ENCODE measurements around the gene RPS4Y1.

DNA sequence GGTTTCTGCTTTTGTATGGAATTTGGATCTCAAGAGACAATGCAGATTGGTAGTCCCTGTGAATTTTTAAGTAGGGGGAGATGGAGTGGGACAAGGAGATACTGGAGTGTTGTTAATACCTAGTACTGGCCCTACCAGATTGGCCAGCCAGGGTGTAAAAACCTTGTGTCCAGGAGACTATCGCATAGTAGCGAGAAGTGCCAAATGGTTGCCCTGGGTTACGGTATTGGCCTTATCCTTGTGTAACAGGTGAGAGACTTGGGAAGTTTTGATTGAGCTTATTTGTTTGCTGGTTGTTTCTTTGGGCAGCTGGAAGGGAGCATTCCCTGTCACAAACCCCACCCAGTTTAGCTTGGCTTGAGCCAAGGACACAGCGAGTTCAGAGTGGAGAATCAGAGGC, 5.4 kb downstream of the RPS4Y1 start:
- TF ChIP-seq, protein P1, sequence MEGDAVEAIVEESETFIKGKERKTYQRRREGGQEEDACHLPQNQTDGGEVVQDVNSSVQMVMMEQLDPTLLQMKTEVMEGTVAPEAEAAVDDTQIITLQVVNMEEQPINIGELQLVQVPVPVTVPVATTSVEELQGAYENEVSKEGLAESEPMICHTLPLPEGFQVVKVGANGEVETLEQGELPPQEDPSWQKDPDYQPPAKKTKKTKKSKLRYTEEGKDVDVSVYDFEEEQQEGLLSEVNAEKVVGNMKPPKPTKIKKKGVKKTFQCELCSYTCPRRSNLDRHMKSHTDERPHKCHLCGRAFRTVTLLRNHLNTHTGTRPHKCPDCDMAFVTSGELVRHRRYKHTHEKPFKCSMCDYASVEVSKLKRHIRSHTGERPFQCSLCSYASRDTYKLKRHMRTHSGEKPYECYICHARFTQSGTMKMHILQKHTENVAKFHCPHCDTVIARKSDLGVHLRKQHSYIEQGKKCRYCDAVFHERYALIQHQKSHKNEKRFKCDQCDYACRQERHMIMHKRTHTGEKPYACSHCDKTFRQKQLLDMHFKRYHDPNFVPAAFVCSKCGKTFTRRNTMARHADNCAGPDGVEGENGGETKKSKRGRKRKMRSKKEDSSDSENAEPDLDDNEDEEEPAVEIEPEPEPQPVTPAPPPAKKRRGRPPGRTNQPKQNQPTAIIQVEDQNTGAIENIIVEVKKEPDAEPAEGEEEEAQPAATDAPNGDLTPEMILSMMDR (conservative IDR thresholded peaks at IDR 0.05; ENCODE audit: low read depth, low read length) = no peak
- TF ChIP-seq CEBPB (IDR thresholded peaks at IDR 0.05; ENCODE audit: low read depth, low read length) (no peak), POLR2A (IDR thresholded peaks at IDR 0.05; ENCODE audit: low read depth, low read length) (no peak), MXI1 (IDR thresholded peaks at IDR 0.05; ENCODE audit: borderline replicate concordance, low read depth, low read length) (no peak), FOS (IDR thresholded peaks at IDR 0.05; ENCODE audit: low read depth, low read length) (no peak), RAD21 (IDR thresholded peaks at IDR 0.05; ENCODE audit: low read length) (no peak)
- TF ChIP-seq, protein P2, sequence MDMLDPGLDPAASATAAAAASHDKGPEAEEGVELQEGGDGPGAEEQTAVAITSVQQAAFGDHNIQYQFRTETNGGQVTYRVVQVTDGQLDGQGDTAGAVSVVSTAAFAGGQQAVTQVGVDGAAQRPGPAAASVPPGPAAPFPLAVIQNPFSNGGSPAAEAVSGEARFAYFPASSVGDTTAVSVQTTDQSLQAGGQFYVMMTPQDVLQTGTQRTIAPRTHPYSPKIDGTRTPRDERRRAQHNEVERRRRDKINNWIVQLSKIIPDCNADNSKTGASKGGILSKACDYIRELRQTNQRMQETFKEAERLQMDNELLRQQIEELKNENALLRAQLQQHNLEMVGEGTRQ (IDR thresholded peaks at IDR 0.05; ENCODE audit: low read depth, low read length) = no peak
